ENCODE data around the gene BPIFB2.

Gene BPIFB2

DNA sequence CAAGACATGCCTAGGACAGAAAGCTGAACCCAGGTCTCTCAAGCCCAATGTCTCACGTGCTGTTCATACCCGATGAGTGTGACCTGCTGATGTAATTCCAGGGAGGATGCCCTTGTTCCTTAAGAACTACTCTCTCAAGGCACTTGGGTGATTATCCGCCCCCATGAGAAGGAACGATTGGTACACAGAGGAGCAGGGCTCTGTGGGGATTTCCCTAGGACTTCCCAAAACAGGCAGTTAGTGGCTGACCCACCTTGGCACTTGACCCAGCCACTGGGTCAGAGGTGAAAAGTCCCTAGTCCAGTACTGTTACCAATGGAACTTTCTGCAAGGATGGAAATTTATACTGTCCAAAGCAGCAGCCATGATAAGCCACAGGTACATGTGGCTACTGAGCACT lies 14.8 kb downstream of the BPIFB2 start:
- DNase-seq (ENCODE audit: low read depth): no peak

DNA sequence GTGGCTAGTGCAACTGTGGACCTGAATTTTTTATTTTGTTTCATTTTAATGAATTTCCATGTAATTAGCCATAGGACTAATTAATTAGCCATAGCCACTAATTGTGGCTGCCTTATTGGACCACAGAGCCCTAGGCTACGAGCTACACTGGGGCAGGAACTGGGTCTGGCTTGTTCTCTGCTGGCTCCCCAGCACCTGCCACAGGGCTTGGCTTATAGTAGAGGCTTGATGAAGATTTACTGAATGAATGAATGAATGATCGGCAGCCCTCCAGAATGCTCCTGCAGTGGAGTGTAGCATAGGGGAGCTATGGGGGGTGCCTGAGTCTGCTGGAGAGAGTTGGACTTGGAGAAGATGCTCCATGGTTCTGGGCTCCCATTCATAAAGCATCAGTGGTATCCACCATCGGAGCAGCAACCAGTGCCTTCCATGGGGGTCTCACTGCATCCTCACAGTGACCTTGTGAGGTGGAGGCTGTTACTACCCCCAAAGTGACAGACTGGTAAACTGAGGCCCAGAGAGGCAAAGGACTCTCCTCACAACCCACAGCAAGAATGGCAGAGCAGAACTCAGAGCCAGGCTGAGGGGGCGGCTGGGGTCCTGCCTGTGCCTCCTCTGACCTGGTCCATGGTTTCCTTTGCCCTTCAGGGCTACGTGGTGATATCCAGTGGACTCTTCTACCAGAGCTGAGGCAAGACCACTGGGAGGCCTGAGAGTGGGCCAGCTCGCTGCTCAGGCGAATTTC lies 15.4 kb downstream of the BPIFB2 start:
- DNase-seq (ENCODE audit: low read depth): no peak

DNA sequence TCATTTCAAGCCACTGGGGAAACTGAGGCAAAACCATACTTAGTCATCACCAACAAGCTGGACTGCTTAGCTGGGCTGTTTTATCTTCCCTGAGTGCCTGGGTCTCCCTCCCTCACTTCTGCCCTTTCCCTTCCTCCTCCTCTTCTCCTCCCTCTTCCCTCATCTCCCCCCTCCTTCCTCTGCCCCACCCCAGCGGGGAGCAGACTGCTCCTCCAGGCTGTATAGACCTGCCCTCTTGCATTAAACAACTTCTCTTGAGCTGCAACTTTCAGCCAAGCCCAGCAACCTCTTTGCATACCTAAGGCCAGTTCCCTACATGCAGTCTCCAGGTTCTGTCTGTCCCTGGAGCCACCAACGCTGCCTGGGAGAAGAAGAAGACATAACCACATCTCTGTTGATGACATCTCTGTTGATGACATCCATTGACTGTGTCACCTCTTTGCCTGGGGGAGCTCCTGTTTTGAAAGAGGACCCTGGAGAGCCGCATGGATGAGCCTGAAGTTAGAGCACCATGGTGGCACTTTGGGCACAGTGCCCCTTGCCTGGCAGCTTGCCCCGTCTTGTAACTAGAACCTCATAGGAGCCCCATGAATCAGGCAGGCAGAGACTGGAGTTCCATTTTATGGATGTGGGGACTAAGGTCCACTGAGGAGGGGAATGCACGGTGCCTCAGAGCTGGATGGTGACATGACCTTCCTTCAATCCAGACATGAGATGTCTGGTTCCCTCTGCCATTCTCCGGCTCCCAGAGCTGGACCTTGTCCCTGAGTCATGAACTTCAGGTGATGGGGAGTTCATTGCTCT lies 16.1 kb downstream of the BPIFB2 start:
- DNase-seq (ENCODE audit: low read depth): no peak

DNA sequence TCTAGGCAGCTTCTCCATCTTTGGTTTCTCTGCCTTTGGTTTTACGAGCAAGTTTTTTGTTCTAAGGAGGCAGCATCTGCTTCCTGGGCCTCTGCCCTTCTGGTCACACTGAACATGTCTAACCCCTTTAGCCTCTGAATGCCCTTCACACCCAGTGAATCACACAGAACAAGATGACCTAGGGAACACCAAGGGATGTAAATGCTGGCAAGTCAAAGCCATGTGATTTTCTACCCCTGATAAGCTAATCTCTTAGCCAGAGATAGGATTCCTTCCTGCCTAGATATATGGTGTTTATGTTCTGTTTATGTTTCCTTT lies 16.7 kb downstream of the BPIFB2 start:
- no peak for DNase-seq (ENCODE audit: low read depth)

DNA sequence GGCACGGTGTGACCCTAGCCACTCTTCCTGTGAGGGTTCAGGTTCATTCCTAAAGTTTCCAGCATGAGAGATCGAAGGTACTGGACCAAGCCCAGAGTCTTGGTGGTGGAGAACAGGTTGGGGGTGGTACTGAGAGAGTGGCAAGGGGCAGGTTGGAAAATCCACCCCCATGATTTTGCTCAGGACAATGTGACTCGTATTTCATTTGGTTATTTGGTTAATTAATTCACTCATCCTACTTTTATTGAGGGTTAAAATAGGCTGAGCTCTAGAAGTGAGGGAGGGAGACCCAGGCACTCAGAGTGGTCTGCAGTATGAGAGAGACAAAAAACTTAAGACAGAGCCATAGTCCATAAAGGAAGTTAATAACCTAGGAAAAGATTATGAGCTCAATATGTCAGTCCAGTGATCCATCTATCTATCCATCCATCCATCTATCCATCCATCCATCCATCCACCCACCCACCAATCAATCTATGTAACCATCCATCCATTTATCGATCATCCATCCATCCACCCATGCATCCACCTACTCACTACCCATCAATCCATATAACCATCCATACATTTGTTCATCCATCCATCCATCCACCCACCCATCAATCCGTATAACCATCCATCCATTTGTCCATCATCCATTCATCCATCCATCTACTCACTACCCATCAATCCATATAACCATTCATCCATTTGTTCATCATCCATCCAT lies 17.3 kb downstream of the BPIFB2 start:
- no peak for DNase-seq (ENCODE audit: low read depth)

DNA sequence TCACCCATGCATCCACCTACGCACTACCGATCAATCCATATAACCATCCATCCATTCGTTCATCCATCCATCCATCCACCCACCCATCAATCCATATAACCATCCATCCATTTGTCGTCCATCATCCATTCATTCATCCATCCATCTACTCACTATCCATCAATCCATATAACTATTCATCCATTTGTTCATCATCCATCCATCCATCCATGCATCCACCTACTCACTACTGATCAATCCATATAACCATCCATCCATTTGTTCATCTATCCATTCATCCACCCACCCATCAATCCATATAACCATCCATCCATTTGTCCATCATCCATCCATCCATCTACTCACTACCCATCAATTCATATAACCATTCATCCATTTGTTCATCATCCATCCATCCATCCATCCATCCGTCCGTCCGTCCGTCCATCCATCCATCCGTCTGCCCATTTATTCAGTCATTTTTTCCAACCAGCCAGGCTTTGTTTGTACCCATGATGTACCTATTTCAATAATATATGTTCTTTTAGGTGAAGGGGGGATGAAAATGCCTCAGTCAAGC lies 17.9 kb downstream of the BPIFB2 start:
- no peak for DNase-seq (ENCODE audit: low read depth)

DNA sequence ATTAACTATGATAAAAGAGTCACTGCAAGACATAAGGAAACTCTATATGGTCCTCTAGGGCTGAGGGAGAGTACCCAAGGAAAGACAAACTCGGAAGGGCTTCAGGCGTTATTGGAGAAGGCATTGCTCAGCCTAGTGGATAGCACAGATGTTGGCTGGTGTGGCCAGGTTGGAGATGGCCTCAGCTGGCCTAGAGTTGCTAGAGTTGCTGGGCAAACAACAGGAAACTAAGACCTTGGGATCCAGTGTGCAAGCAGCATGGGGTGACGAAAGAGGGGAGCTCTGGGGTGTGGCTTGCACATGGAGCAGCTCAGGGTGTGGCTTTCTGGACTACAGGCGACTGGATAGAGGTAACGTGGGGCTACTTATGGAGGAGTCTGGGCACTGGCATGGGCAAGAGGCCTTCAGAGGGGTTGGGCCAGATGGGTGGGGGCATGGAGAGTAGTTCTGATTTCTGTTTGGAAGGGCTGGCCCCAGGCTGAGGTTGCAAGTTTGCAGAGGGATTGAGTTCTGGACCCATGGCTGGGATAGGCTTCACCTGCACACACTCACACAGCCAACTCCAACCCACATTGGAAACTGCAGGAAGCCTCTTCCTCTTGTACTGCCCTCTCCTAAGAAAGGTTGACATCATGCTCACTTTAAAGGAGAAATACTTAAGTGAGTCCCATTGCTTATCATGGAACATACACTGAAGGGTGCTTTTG lies 18.7 kb downstream of the BPIFB2 start:
- no peak for DNase-seq (ENCODE audit: low read depth)

DNA sequence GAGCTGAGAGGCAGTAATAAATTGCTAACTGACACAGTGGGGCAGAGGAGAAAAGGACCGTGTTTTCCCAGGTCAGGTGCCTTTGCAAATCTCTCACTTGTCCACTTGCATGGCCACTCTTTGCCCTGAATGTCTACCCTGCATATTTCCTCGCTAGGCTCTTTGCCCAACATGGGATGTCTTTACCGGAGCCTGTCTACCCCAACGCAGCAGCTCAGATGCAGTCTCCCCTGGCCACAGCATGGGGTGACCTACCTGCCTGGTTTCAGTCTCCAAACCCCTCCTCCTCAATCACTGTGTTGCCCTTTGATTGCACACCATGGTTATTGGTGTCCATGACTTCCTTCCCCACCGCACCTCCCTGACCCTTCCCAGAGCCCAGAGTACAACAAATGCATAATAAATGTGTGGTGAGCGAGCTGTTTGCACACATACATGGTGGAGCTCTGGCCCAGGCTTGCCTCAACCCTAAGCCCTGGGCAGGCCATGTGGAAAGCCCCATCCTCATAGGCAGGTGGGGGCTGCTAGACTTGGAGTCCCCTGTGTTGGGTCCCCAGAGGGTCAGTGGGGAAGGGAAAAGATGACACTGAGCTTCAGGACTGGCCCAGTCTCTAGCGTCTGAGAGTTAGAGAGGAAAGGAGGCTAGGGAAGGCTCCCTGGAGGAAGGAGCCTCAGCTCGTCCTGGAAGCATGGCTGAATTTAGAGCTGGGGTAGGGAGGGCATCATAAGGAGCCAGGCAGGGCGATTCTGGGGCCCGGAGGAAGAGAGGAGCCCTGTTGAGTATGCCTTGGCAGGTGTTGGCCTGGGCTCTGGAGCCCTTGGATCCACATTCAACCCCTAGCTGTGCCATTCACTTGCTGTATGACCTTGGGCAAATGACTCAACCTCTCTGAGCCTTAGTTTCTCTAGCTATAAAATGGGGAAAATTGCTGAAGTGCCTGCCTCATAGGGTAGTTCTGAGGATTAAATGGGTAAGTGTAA lies 19.6 kb downstream of the BPIFB2 start:
- DNase-seq (ENCODE audit: low read depth): no peak

DNA sequence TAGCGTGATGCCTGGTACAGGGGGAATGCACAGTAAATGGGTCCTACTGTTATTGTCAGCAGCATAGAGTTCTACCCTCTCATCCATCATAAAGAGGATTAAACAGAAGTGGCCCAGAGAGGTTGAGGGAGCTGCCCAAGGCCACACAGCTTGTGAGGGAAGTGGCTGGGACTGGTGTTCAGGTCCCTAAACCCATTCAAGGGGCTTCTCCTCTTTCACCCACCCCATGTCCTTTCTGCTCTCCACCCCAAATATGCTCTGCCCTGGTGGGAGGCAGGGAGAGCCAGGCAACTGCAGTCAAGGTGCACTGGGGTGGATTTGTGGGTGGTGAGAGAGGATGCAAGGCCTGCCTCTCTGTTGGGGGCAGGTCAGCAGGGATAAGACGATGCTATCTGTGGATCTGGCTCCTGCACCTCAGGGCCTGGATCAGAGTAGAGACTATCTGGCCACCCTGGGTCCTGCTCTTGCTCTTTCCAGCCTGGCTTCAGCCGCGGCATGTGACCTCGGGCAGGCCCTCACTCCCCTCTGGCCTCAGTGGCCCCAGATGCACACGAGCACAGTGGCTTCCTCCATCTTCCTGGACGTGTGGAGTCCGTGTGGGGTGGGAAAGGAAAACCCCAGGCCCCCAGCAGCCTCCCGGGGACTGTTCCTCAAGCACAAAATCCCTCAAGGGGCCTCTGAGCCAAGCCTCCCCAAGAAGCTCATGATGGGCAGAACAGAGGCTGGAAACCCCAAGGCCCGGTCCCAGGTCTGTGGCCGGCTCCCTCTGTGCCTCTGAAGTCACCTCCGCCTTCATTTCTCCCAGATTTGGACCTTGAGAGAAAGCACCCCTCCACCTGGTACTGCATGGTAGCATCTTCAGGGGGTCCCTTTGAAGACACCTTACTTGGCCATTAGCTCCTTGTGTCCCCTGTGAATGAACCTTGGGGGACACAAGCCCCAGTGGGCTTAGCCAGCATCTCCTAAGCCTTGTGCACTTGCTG lies 20.6 kb downstream of the BPIFB2 start:
- DNase-seq (ENCODE audit: low read depth): no peak

DNA sequence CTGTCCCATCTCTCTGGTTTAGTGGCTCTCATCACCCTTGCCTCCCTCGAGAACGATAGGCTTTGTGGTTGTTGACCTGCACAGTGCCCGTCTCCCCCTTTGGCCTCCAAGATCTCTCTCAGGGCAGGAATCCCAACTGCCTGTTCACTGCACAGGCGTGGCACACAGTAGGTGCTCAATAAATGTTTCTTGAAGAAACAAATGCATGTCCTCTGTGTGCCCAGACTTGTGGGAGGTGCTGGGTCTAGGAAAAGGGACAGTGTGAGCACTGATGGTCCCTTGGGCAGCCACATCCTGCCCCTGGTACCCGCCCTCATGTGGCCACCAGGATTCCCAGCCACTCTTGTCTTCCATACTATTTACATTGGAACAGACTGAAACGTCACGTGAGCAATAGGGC lies 21.4 kb downstream of the BPIFB2 start:
- no peak for DNase-seq (ENCODE audit: low read depth)

DNA sequence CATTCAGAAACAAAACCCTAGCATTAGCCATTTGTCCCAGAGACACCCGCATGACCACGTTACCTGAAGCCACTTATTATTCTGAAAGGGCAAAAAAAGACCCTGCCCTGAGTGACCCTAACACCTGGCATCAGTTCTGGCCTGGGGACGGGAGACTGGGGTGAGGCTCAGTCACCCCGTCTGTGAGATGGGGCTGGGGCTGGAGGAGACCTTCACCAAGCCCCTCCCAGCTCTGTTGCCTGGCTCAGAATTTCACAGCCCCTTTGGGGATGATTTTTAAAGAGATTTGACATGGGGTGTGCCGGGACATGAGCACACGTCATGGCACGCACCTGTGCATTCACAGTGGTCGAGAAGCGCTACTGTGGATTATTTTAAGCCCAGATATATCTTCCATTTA lies 22.6 kb downstream of the BPIFB2 start:
- no peak for DNase-seq (ENCODE audit: low read depth)

DNA sequence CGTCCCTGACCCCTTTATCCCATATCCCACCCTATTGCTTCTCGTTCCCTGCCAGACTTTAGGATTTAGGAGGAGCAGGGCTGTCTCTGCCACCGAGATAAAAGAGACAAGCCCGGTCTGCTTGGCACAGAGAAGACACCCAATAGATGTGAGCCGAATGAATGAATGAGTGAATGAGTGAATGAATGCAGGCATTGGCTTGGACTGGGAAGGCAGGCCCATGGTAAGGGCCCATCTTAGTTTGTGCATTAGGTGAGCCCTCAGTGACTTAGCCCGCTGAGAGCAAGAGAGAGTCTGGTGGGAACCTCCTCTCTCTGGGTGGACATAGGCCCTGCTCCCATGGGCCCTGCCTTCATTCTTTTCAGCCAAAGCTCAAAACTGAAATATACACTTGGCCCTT lies 23.1 kb downstream of the BPIFB2 start:
- DNase-seq (ENCODE audit: low read depth): no peak

DNA sequence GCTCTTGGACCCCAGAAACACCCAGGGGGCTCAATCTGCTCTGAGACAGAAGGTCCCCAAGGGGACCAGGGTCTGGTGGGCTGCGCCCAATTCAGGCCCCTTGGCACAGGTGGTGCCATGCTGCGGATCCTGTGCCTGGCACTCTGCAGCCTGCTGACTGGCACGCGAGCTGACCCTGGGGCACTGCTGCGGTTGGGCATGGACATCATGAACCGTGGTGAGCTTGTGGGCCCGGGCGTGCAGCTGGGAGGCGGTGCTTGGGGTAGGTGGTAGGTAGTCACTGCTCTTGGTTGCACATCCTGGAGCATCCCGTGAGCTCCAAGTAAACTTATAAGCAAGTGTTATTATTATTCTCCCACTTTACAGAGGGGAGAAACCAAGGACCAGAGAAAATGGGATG lies 24.0 kb downstream of the BPIFB2 start, which contains the start of gene BPIFB6:
Gene BPIFB6 (plus strand): TSS at position 118 of the 400 bp plus-strand sequence. CDS start 0 bp downstream, at position 118.
- DNase-seq (ENCODE audit: low read depth): no peak

DNA sequence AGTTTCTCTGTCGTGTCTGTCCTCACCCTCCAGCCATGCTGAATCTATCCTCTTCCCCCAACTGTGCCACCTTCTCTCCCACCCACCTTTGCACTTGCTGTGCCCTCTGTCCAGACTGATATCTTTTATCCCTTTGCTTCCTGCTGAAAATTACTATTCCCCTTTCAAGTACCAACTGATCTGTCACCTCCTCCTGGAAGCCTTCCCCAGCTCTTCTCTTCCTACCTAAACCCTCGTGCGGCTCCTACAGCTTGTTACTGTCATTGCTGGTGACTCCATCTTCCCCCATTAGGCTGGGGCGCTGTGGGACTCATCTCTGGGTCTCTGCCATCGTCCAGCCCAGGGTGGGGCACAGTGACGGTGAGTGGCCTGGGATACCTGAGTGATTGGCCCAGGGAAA lies 25.1 kb downstream of the BPIFB2 start:
- DNase-seq (ENCODE audit: low read depth): no peak

DNA sequence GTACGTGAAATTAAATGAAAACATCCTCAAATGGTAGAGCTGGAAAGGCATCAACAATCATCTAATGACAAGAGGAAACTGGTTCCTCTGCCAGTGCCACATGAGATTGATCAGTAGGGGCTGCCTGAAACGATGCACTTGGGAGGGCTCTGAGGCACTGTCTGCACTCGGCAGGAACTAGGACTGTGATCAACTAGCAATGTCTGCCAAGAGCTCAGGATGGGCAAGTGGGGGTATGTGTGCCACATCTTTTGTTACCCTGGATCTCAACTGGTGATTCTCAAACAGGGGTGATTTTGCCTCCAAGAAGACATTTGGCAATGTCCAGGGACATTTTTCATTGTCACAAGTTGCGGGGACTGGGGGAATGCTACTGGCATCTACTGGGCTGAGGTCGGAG lies 25.9 kb downstream of the BPIFB2 start:
- no peak for DNase-seq (ENCODE audit: low read depth)

DNA sequence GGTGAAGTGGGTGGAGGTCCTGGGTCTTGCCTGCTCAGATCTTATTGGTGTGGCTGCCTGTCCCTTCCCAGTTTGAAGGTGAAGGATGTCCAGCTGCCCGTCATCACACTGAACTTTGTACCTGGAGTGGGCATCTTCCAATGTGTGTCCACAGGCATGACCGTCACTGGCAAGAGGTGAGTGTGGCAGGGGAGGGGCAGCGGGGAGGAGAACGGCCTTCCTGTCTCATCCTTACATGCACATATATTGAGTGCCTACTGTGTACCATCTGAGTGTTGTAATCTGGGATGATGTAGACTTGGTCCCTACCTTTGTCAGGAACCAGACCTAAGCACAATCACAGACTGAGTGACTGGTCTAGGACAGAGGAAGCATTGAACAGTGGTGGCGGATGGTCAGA lies 26.6 kb downstream of the BPIFB2 start:
- DNase-seq (ENCODE audit: low read depth): no peak

DNA sequence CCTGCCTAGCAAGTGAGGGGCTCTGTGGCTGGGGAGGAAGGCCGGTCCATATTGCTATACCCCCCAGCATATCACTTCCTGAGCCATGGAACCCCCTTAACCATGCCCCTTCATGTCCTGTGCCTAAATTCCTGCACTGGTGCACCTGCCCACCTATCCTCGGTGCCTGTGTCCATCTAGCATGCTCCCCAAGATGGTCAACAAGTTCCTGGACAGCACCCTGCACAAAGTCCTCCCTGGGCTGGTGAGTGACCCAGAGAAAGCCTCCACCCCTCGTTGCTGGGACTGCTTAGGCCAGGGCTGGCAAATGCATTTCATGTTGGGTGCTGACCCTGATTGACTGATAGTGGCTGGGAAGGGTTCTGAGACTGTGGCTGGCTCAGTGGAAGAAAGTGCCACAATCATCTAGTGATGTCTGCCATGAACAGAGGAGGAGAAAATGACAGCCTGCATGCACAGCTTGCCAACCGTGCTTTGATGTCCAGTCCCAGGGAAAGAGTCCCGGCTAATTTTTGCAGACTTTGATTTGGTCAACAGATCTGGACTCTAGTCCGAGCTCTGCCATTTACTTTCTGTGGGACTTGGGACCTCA lies 27.5 kb downstream of the BPIFB2 start:
- DNase-seq (ENCODE audit: low read depth): no peak

DNA sequence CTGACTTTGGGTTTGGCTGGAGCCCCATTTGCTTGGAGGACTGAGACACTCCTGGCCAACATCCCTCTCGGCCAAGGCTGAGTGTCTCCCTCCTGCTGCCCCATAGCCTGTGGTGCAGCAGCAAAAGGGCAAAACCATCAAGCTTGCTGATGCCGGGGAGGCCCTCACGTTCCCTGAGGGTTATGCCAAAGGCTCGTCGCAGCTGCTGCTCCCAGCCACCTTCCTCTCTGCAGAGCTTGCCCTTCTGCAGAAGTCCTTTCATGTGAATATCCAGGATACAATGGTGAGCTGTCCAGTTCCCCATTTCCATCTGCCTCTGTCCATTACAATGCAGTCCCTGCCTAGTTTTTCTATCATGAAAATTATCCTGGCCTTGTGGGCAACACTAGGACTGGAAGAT lies 30.0 kb downstream of the BPIFB2 start:
- DNase-seq (ENCODE audit: low read depth): no peak

DNA sequence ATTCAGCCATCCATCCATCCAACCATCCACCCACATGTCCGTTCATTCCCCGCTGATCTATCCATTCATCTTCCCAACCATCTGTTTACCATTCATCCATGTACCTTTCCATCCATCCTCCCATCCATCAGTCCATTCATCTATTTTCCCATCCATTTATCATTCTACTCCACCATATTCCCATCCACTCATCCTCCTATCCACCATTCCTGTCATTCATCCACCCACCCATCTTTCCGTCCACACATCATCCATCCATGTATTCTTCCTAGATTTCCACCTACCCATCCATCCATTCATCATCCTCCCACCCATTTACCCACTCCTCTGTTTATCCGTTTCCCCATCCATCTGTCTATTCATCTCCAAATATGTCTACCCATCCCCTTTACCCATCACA lies 30.7 kb downstream of the BPIFB2 start:
- no peak for DNase-seq (ENCODE audit: low read depth)

All from stimulated activated CD8-positive, alpha-beta memory T cell treated with anti-CD3 and anti-CD28 coated beads, Interleukin-15, amount 100 ng/mL, for 24 hours (primary cell).